H1 (cell line): ENCODE data around the gene KCNK3. TPM values are rescaled to one million over a fixed set of nuclear protein-coding genes. Genes with fewer than 3 reads are reported as not detected.

Experiments
- CTCF ChIA-PET: fragments of 300-600 bp; sonication (Branson Sonifier 250); formaldehyde crosslinking; loops from one replicate; lab custom pipeline; 2021; ENCODE audit not compliant: partially characterized antibody; lab: Charles Lee
- POLR2A ChIA-PET: fragments of 300-600 bp; sonication (Branson Sonifier 250); formaldehyde crosslinking; loops from one replicate; lab custom pipeline; 2021; ENCODE audit warnings: inconsistent platforms; ENCODE audit not compliant: partially characterized antibody; lab: Charles Lee
- DNase-seq, 2 experiments: peaks; one replicate each; pipeline versions ENCODE4 v3.0.0 to v3.0.0-alpha.2; 2010 to 2022; ENCODE audit warnings: low spot score in 2 of 2, low read depth in 1 of 2, mixed read lengths in 1 of 2
- FAIRE-seq: peaks from 2 replicates; lab custom pipeline; 2011; peaks lifted over from hg19 to GRCh38; lab: Jason Lieb, UNC
- H2AFZ ChIP-seq: 2 replicates; pipeline ENCODE4 v1.8.1; 2012; ENCODE audit warnings: low read length, inconsistent platforms
- H2AK5ac ChIP-seq: 2 replicates; pipeline ENCODE4 v1.6.1; 2013; ENCODE audit warnings: low read depth, low read length
- H2BK120ac ChIP-seq: replicated peaks from 2 replicates; pipeline ENCODE3; 2013; ENCODE audit warnings: low read depth, low read length, inconsistent platforms
- H2BK12ac ChIP-seq: 2 replicates; pipeline ENCODE4 v1.6.1; 2013; ENCODE audit warnings: low read depth, low read length
- H2BK15ac ChIP-seq: 2 replicates; pipeline ENCODE4 v1.6.1; 2013; ENCODE audit warnings: low read length
- H2BK20ac ChIP-seq: 2 replicates; pipeline ENCODE4 v1.6.1; 2013; ENCODE audit warnings: low read length
- H2BK5ac ChIP-seq: 2 replicates; pipeline ENCODE4 v1.6.1; 2013; ENCODE audit warnings: low read depth, low read length
- H3K14ac ChIP-seq: 2 replicates; pipeline ENCODE4 v1.6.1; 2013; ENCODE audit warnings: inconsistent platforms; ENCODE audit not compliant: insufficient read length
- H3K18ac ChIP-seq: 2 replicates; pipeline ENCODE4 v1.6.1; 2013; ENCODE audit warnings: low read length; ENCODE audit errors: extremely low read depth
- H3K23ac ChIP-seq: 2 replicates; pipeline ENCODE4 v1.6.1; 2013; ENCODE audit warnings: inconsistent platforms; ENCODE audit not compliant: insufficient read length
- H3K23me2 ChIP-seq: 2 replicates; pipeline ENCODE4 v1.6.1; 2013; ENCODE audit warnings: low read depth, low read length
- H3K27ac ChIP-seq: 2 replicates; pipeline ENCODE4 v1.6.1; 2011; ENCODE audit warnings: low read depth, low read length, inconsistent platforms
- H3K27me3 ChIP-seq, 4 experiments: replicated peaks in 1 of 4; 1 replicate in 1 of 4; 2 replicates in 3 of 4; pipeline versions ENCODE4 v1.6.1 to v1.8.1; 2011 to 2013; ENCODE audit warnings: low read length in 3 of 4, mild to moderate bottlenecking in 3 of 4, inconsistent platforms in 2 of 4, mixed read lengths in 2 of 4, moderate library complexity in 1 of 4; ENCODE audit not compliant: control insufficient read depth in 3 of 4, insufficient read depth in 3 of 4; ENCODE audit errors: extremely low read depth in 1 of 4
- H3K36me3 ChIP-seq, 4 experiments: 2 replicates each; pipeline versions ENCODE4 v1.6.1 to v1.8.1; 2011 to 2013; ENCODE audit warnings: mild to moderate bottlenecking in 4 of 4, low read length in 3 of 4, moderate library complexity in 2 of 4, control low read depth in 1 of 4, inconsistent platforms in 1 of 4; ENCODE audit not compliant: insufficient read depth in 4 of 4, control insufficient read depth in 2 of 4
- H3K4ac ChIP-seq: replicated peaks from 2 replicates; pipeline ENCODE3; 2013; ENCODE audit warnings: low read length, low read depth, mixed read lengths, inconsistent platforms; ENCODE audit not compliant: insufficient read length
- H3K4me1 ChIP-seq, 4 experiments: replicated peaks in 1 of 4; 1 replicate in 1 of 4; 2 replicates in 3 of 4; pipeline versions ENCODE4 v1.6.1 to v1.8.1; 2011 to 2013; ENCODE audit warnings: low read length in 3 of 4, inconsistent platforms in 2 of 4, mixed read lengths in 1 of 4; ENCODE audit not compliant: insufficient read depth in 4 of 4, control insufficient read depth in 3 of 4
- H3K4me2 ChIP-seq, 2 experiments: 2 replicates each; pipeline versions ENCODE4 v1.6.1 to v1.8.1; 2011 to 2013; ENCODE audit warnings: low read depth in 2 of 2, low read length in 2 of 2, control low read depth in 1 of 2, inconsistent platforms in 1 of 2, mild to moderate bottlenecking in 1 of 2; ENCODE audit not compliant: insufficient read depth in 1 of 2
- H3K4me3 ChIP-seq, 4 experiments: fragments of 200-600, 300-600 bp in 1 of 4; sonication (generic), shearing (Covaris generic), sonication (Bioruptor Twin) in 1 of 4; 2 replicates each; pipeline versions ENCODE4 v1.5.1 to v1.8.1; 2011 to 2016; ENCODE audit warnings: low read length in 4 of 4, low read depth in 3 of 4, control low read depth in 2 of 4, inconsistent platforms in 2 of 4, mild to moderate bottlenecking in 2 of 4, mixed read lengths in 1 of 4, moderate library complexity in 1 of 4; ENCODE audit not compliant: insufficient read depth in 2 of 4; ENCODE audit errors: extremely low read depth in 1 of 4
- H3K56ac ChIP-seq: replicated peaks from 2 replicates; pipeline ENCODE3; 2013; ENCODE audit warnings: low read depth, mild to moderate bottlenecking, mixed read lengths, low read length, inconsistent platforms; ENCODE audit not compliant: insufficient read length
- H3K79me1 ChIP-seq: 2 replicates; pipeline ENCODE4 v1.6.1; 2013; ENCODE audit warnings: low read depth, low read length, control low read depth
- H3K79me2 ChIP-seq, 2 experiments: 2 replicates each; pipeline versions ENCODE4 v1.6.1 to v1.8.1; 2012 to 2013; ENCODE audit warnings: low read length in 2 of 2, mild to moderate bottlenecking in 2 of 2, inconsistent platforms in 1 of 2; ENCODE audit not compliant: insufficient read depth in 2 of 2, control insufficient read depth in 1 of 2
- H3K9ac ChIP-seq, 4 experiments: replicated peaks in 1 of 4; 1 replicate in 1 of 4; 2 replicates in 3 of 4; pipeline versions ENCODE4 v1.6.1 to v1.8.1; 2011 to 2013; ENCODE audit warnings: low read depth in 3 of 4, low read length in 3 of 4, control low read depth in 2 of 4, mild to moderate bottlenecking in 2 of 4, moderate library complexity in 2 of 4, inconsistent platforms in 1 of 4; ENCODE audit errors: extremely low read depth in 1 of 4
- H3K9me3 ChIP-seq, 2 experiments: 2 replicates each; pipeline versions ENCODE4 v1.6.1 to v1.8.1; 2012 to 2013; ENCODE audit warnings: mild to moderate bottlenecking in 2 of 2, moderate library complexity in 2 of 2, control low read depth in 1 of 2, inconsistent platforms in 1 of 2, low read depth in 1 of 2, low read length in 1 of 2, mixed read lengths in 1 of 2; ENCODE audit not compliant: insufficient read depth in 2 of 2
- H4K20me1 ChIP-seq, 2 experiments: replicated peaks in 1 of 2; 2 replicates each; pipeline versions ENCODE3 to v1.8.1; 2011 to 2013; ENCODE audit warnings: inconsistent platforms in 2 of 2, low read length in 2 of 2, mild to moderate bottlenecking in 1 of 2; ENCODE audit not compliant: insufficient read depth in 2 of 2, control insufficient read depth in 1 of 2
- H4K5ac ChIP-seq: 2 replicates; pipeline ENCODE4 v1.6.1; 2013; ENCODE audit warnings: low read length, low read depth, mixed read lengths, inconsistent platforms; ENCODE audit not compliant: insufficient read length
- H4K8ac ChIP-seq: 2 replicates; pipeline ENCODE4 v1.8.0; 2013; ENCODE audit warnings: mild to moderate bottlenecking, moderate library complexity, low read length, inconsistent platforms; ENCODE audit not compliant: insufficient read depth; ENCODE audit errors: extremely low read depth
- H4K91ac ChIP-seq: replicated peaks from 2 replicates; pipeline ENCODE3; 2013; ENCODE audit warnings: low read length, mixed read lengths, inconsistent platforms; ENCODE audit not compliant: insufficient read length
- ATF3 ChIP-seq: IDR thresholded peaks from 2 replicates; pipeline ENCODE4 v1.6.1; 2011; ENCODE audit warnings: low read depth, mild to moderate bottlenecking, low read length; ENCODE audit not compliant: insufficient read depth
- CBX8 ChIP-seq: fragments of 300-800, 300-1000 bp; sonication (generic); IDR thresholded peaks from 2 replicates; pipeline ENCODE4 v1.7.1; 2016; ENCODE audit warnings: low read depth, low read length, borderline replicate concordance
- EGR1 ChIP-seq: IDR thresholded peaks from 2 replicates; pipeline ENCODE4 v1.6.1; 2011; ENCODE audit warnings: low read depth, low read length, borderline replicate concordance
- GABPA ChIP-seq: IDR thresholded peaks from 2 replicates; pipeline ENCODE4 v1.6.1; 2011; ENCODE audit warnings: mild to moderate bottlenecking, low read length, moderate library complexity, borderline replicate concordance; ENCODE audit not compliant: insufficient read depth
- JUN ChIP-seq: IDR thresholded peaks from 2 replicates; pipeline ENCODE4 v1.6.1; 2011; ENCODE audit warnings: low read depth, mild to moderate bottlenecking, improper control_type of control experiment, low read length
- NANOG ChIP-seq: IDR thresholded peaks from 2 replicates; pipeline ENCODE4 v1.6.1; 2011; ENCODE audit warnings: low read length, low read depth, mild to moderate bottlenecking, inconsistent platforms; ENCODE audit not compliant: insufficient read depth, poor library complexity, severe bottlenecking
- POU5F1 ChIP-seq: IDR thresholded peaks from 2 replicates; pipeline ENCODE4 v1.6.1; 2011; ENCODE audit warnings: low read depth, mild to moderate bottlenecking, low read length, moderate library complexity
- RBBP5 ChIP-seq: IDR thresholded peaks from 2 replicates; pipeline ENCODE4 v1.7.1; 2012; ENCODE audit warnings: low read depth, mild to moderate bottlenecking, inconsistent platforms, low read length, moderate library complexity, borderline replicate concordance
- SIN3A ChIP-seq, 2 experiments: IDR thresholded peaks in 1 of 2; conservative IDR thresholded peaks in 1 of 2; 2 replicates each; pipeline ENCODE4 v1.6.1; 2011 to 2012; ENCODE audit warnings: low read length in 2 of 2, improper control_type of control experiment in 1 of 2, low read depth in 1 of 2, mild to moderate bottlenecking in 1 of 2
- TAF1 ChIP-seq: IDR thresholded peaks from 2 replicates; pipeline ENCODE4 v1.6.1; 2011; ENCODE audit warnings: mild to moderate bottlenecking, low read depth, low read length
- TEAD4 ChIP-seq: IDR thresholded peaks from 2 replicates; pipeline ENCODE4 v1.6.1; 2012; ENCODE audit warnings: low read depth, low read length, inconsistent platforms, mixed read lengths
- WGBS, 2 experiments: shearing (Covaris generic) in 1 of 2; methylation state at CpG; one replicate each; pipeline versions ENCODE4 v1.1.6 to v1.1.7; 2013 to 2015; ENCODE audit warnings: low lambda C conversion rate in 2 of 2, mixed read lengths in 2 of 2, inconsistent platforms in 1 of 2, low coverage in 1 of 2, missing lambda C conversion rate in 1 of 2; ENCODE audit not compliant: insufficient replicate concordance in 2 of 2, insufficient coverage in 1 of 2, insufficient read length in 1 of 2; ENCODE audit errors: extremely low coverage in 1 of 2, missing lambda C conversion rate in 1 of 2; 5-methylcytosine and 5-hydroxymethylcytosine counted together
- polyA plus RNA-seq, 7 experiments: library from polyadenylated mRNA; depleted of rRNA in 3 of 7; stranded (reverse) in 5 of 7; unstranded in 2 of 7; fragments of >200 nt in 5 of 7; fragments of 200-250 nt in 2 of 7; gene quantifications; 1 replicate in 5 of 7; 2 replicates in 1 of 7; 4 replicates in 1 of 7; pipeline versions ENCODE4 v1.2.1 to v1.2.3, GENCODE V29; 2011 to 2013; ENCODE audit warnings: missing spikeins in 2 of 7, mixed read lengths in 2 of 7
- total RNA-seq: library from RNA; stranded (reverse); fragmentation: NEBNext Ultra II Directional; extraction: Animal tissue kit (Norgen Biotek cat#: 25700); gene quantifications from 2 replicates; pipeline ENCODE4 v1.2.1, GENCODE V29; 2021

The KCNK3 gene
- total and polyA plus RNA-seq, 2 of the 8 experiments (the other 6 are each of a cell fraction or from before 2014, with no cell fraction given) = 0.29 to 0.30 TPM

GRCh38 chr2:26735883-26736588, 43.5 kb downstream of the KCNK3 start:
- H4K91ac ChIP-seq = no peak overlapping the region
- 81% methylated on average over 8 of the region's 8 CpGs; no CpG with 5 or more reads in 1 of the 2 experiments for WGBS, 2 experiments
- no peak for DNase-seq
- no peak overlapping the region for H2BK15ac ChIP-seq
- no peaks in the 10 kb centered on the region for H3K79me1 ChIP-seq
- no peak overlapping the region for H3K9ac ChIP-seq
- no peak overlapping the region for H3K23ac ChIP-seq
- H2BK20ac ChIP-seq = no peak overlapping the region
- no peak overlapping the region for H3K4me2 ChIP-seq
- no peak overlapping the region for H3K27ac ChIP-seq
- no peak overlapping the region for H2BK12ac ChIP-seq
- H3K36me3 ChIP-seq = no peaks in the 10 kb centered on the region
- no peaks in the 10 kb centered on the region for H4K20me1 ChIP-seq
- no peak overlapping the region for H3K56ac ChIP-seq
- no peak overlapping the region for H4K8ac ChIP-seq
- H2BK5ac ChIP-seq = no peak overlapping the region
- H3K27me3 ChIP-seq = no peaks in the 10 kb centered on the region
- H3K14ac ChIP-seq = no peak overlapping the region
- no peak overlapping the region for H3K4me3 ChIP-seq
- POLR2A ChIA-PET = interaction anchor here (1.7 kb wide), 1 partner anchor 15 kb away, joined by 4 read pairs; no protein-coding TSS in a partner anchor
- CTCF ChIA-PET = interaction anchor here (1.0 to 14.9 kb wide), 4 partner anchors 8 to 126 kb away, joined by 3 to 367 read pairs (median 36); no protein-coding TSS in a partner anchor
- H3K18ac ChIP-seq = no peak overlapping the region
- no peak overlapping the region; the same call in 1 of the 2 replicates for H2AFZ ChIP-seq
- H3K9me3 ChIP-seq = no peaks in the 10 kb centered on the region
- no peaks in the 10 kb centered on the region for H3K4me1 ChIP-seq
- no peak for FAIRE-seq
- no peak overlapping the region for H4K5ac ChIP-seq
- H2BK120ac ChIP-seq = no peak overlapping the region
- H3K23me2 ChIP-seq = no peaks in the 10 kb centered on the region; the same call in 1 of the 2 replicates
- TF ChIP-seq SIN3A (conservative IDR thresholded peaks at IDR 0.05 in 1 of 2, IDR thresholded peaks at IDR 0.05 in 1 of 2; ENCODE audit: low read depth in 1 of 2, low read length in 2 of 2) = no peak
- TF ChIP-seq RBBP5 = no peak
- no peak for TF ChIP-seq TAF1
- no peak for TF ChIP-seq NANOG
- no peak for TF ChIP-seq ATF3
- TF ChIP-seq CBX8 = no peak
- no peak for TF ChIP-seq EGR1
- no peak for TF ChIP-seq TEAD4
- TF ChIP-seq POU5F1 = no peak
- no peak for TF ChIP-seq JUN
- TF ChIP-seq GABPA = no peak
- no peak overlapping the region for H2AK5ac ChIP-seq
- no peaks in the 10 kb centered on the region for H3K79me2 ChIP-seq
- no peak overlapping the region for H3K4ac ChIP-seq
